Stimulated activated CD4-positive, alpha-beta T cell treated with anti-CD3 and anti-CD28 coated beads, TNF-alpha, amount 100 ng/mL, for 4 hours (primary cell): Measurements from ENCODE around the gene CDH5.

Source experiments
- DNase-seq, 3 experiments: peaks; one replicate each; pipeline ENCODE4 v3.0.0-alpha.2; 2020; ENCODE audit warnings: low read depth in 3 of 3

The CDH5 gene

GRCh38 chr16:66374176-66374575, 7.7 kb downstream of the CDH5 start:
- no peak for DNase-seq

- DNase-seq = no peak
Observed at GRCh38 chr16:66375451-66375850, 9.0 kb downstream of the CDH5 start.

- no peak for DNase-seq
Observed at GRCh38 chr16:66376114-66376513, 9.6 kb downstream of the CDH5 start.

GRCh38 chr16:66376577-66377305, 10.2 kb downstream of the CDH5 start:
- DNase-seq = no peak

- no peak for DNase-seq
Observed at GRCh38 chr16:66377324-66377723, 10.8 kb downstream of the CDH5 start.

GRCh38 chr16:66378741-66379570, 12.5 kb downstream of the CDH5 start:
- DNase-seq = no peak

GRCh38 chr16:66379571-66379941, 13.1 kb downstream of the CDH5 start:
- DNase-seq = no peak

GRCh38 chr16:66380421-66380820, 13.9 kb downstream of the CDH5 start:
- DNase-seq = no peak

- no peak for DNase-seq
Observed at GRCh38 chr16:66381585-66382170, 15.2 kb downstream of the CDH5 start.

- DNase-seq = no peak
Observed at GRCh38 chr16:66382171-66382965, 15.9 kb downstream of the CDH5 start.

- DNase-seq = no peak
Observed at GRCh38 chr16:66382966-66383299, 16.4 kb downstream of the CDH5 start.

- DNase-seq = no peak
Observed at GRCh38 chr16:66383551-66383950, 17.1 kb downstream of the CDH5 start.

GRCh38 chr16:66385415-66385814, 18.9 kb downstream of the CDH5 start:
- no peak for DNase-seq

GRCh38 chr16:66386629-66387622, 20.4 kb downstream of the CDH5 start:
- DNase-seq = no peak

- DNase-seq = no peak
Observed at GRCh38 chr16:66387817-66388332, 21.4 kb downstream of the CDH5 start.

- DNase-seq = no peak
Observed at GRCh38 chr16:66388350-66389139, 22.1 kb downstream of the CDH5 start.

GRCh38 chr16:66389256-66390176, 23.0 kb downstream of the CDH5 start:
- DNase-seq = no peak

GRCh38 chr16:66390346-66391108, 24.0 kb downstream of the CDH5 start:
- no peak for DNase-seq
